Activated T-helper 1 cell treated with anti-CD3 and anti-CD28 coated beads, Interleukin-2, amount 50 U/mL, for 16 hours (primary cell): ENCODE results near the gene LRP6.
"Not testable (repeated sequence)": the region's sequence is repeated elsewhere in the genome, so short reads cannot be mapped to it uniquely, and the experiment has no call there.

Experiments used
- DNase-seq, 2 donors: peaks; one replicate each; pipeline ENCODE4 v3.0.0-alpha.2; 2020; ENCODE audit warnings: low read depth in 1 of 2, low spot score in 1 of 2

LRP6 gene

GRCh38 chr12:12266873-12267741, at the start of gene LRP6:
LRP6 (minus strand) TSS chr12:12267044; CDS start chr12:12266735, 309 bp downstream.
- peak; percentile 44 to 67 for DNase-seq

GRCh38 chr12:12315838-12316237, 49.0 kb upstream of the LRP6 start:
- DNase-seq: no peak

- DNase-seq: not testable (repeated sequence)
Observed at GRCh38 chr12:12310695-12311094, 43.9 kb upstream of the LRP6 start.

GRCh38 chr12:12305568-12306300, 38.9 kb upstream of the LRP6 start:
- DNase-seq: no peak

- no peak for DNase-seq
Observed at GRCh38 chr12:12302976-12303375, 36.1 kb upstream of the LRP6 start.

- no peak for DNase-seq
Observed at GRCh38 chr12:12301122-12301521, 34.3 kb upstream of the LRP6 start.

GRCh38 chr12:12297201-12297830, 30.5 kb upstream of the LRP6 start:
- no peak for DNase-seq

- no peak for DNase-seq
Observed at GRCh38 chr12:12294215-12295005, 27.6 kb upstream of the LRP6 start.

- DNase-seq: no peak
Observed at GRCh38 chr12:12290206-12290605, 23.4 kb upstream of the LRP6 start.

GRCh38 chr12:12286441-12286840, 19.6 kb upstream of the LRP6 start:
- no peak for DNase-seq

- no peak for DNase-seq
Observed at GRCh38 chr12:12282761-12283425, 16.0 kb upstream of the LRP6 start.

- DNase-seq: no peak
Observed at GRCh38 chr12:12282202-12282601, 15.4 kb upstream of the LRP6 start.

- no peak for DNase-seq
Observed at GRCh38 chr12:12281134-12281533, 14.3 kb upstream of the LRP6 start.

- no peak for DNase-seq
Observed at GRCh38 chr12:12278899-12279298, 12.1 kb upstream of the LRP6 start.

GRCh38 chr12:12275874-12276273, 9.0 kb upstream of the LRP6 start:
- DNase-seq: no peak

GRCh38 chr12:12273291-12273957, 6.6 kb upstream of the LRP6 start:
- DNase-seq: no peak

- DNase-seq: no peak
Observed at GRCh38 chr12:12272869-12273268, 6.0 kb upstream of the LRP6 start.

- DNase-seq: no peak
Observed at GRCh38 chr12:12270226-12270625, 3.4 kb upstream of the LRP6 start.

GRCh38 chr12:12267742-12268200, 927 bp upstream of the LRP6 start:
- no peak for DNase-seq

GRCh38 chr12:12266389-12266872, 413 bp downstream of the LRP6 start:
- DNase-seq: no peak
